Fibroblast of lung (primary cell): Measurements from ENCODE around the gene HSD17B13.

Source experiments
- EZH2 ChIP-seq: IDR thresholded peaks from 2 replicates; pipeline ENCODE4 v1.5.1; 2012; ENCODE audit warnings: low read length, control low read depth, mild to moderate bottlenecking; ENCODE audit errors: missing control alignments
- TF ChIP-seq, protein P1 (sequence below), 2 donors: IDR thresholded peaks in 1 of 2; conservative IDR thresholded peaks in 1 of 2; 1 replicate in 1 of 2; 2 replicates in 1 of 2; pipeline ENCODE4 v1.5.1; 2011 to 2012; ENCODE audit warnings: low read length in 2 of 2, control low read depth in 1 of 2, inconsistent platforms in 1 of 2, low read depth in 1 of 2, mild to moderate bottlenecking in 1 of 2

GRCh38 chr4:87275311-87275710, 47.4 kb downstream of the HSD17B13 start:
- TF ChIP-seq EZH2, result no peak
- TF ChIP-seq, protein P1, sequence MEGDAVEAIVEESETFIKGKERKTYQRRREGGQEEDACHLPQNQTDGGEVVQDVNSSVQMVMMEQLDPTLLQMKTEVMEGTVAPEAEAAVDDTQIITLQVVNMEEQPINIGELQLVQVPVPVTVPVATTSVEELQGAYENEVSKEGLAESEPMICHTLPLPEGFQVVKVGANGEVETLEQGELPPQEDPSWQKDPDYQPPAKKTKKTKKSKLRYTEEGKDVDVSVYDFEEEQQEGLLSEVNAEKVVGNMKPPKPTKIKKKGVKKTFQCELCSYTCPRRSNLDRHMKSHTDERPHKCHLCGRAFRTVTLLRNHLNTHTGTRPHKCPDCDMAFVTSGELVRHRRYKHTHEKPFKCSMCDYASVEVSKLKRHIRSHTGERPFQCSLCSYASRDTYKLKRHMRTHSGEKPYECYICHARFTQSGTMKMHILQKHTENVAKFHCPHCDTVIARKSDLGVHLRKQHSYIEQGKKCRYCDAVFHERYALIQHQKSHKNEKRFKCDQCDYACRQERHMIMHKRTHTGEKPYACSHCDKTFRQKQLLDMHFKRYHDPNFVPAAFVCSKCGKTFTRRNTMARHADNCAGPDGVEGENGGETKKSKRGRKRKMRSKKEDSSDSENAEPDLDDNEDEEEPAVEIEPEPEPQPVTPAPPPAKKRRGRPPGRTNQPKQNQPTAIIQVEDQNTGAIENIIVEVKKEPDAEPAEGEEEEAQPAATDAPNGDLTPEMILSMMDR (conservative IDR thresholded peaks at IDR 0.05 in 1 of 2, IDR thresholded peaks at IDR 0.05 in 1 of 2; ENCODE audit: low read depth in 1 of 2, low read length in 2 of 2), result no peak
